ENCODE data around the gene RSBN1L. TPM values are rescaled to one million over a fixed set of nuclear protein-coding genes. Genes with fewer than 3 reads are reported as not detected.

Gene RSBN1L
- total RNA-seq, 1 donor from 2014 or later: 27.0 TPM

DNA sequence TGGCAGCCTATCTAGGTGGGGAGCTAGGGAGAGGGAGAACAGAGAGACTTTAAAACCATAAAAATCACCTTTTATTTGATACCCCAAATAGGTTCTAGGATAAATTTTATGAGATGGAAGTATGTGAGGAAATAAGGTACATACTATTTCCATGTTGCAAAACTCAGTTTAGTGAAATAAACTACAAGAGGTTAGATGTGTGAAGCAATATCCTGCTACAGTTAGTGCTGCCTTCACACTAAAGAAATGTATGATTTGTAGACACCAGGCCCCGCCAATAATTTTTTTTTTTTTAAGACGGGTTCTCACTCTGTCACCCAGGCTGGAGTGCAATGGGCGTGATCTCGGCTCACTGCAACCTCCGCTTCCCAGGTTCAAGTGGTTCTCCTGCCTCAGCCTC is 34.4 kb upstream of the RSBN1L start:
- no peak for TF ChIP-seq CTCF (IDR thresholded peaks at IDR 0.05; ENCODE audit: partially characterized antibody, unreplicated experiment)
- Mint-ChIP-seq H3K36me3 (ENCODE audit: unreplicated experiment) (no peaks in the 10 kb centered on the region), H3K4me3 (ENCODE audit: unreplicated experiment) (no peak overlapping the region), H3K27ac (ENCODE audit: unreplicated experiment) (no peak overlapping the region), H3K9me3 (ENCODE audit: unreplicated experiment) (no peaks in the 10 kb centered on the region), H3K27me3 (ENCODE audit: unreplicated experiment) (no peaks in the 10 kb centered on the region), H3K4me1 (ENCODE audit: low read depth, unreplicated experiment) (peaks cover 4% of the 10 kb centered on the region)
- no peak for DNase-seq

GRCh38 chr7:77662869-77663268 is 33.4 kb upstream of the RSBN1L start:
- H3K9me3 Mint-ChIP-seq (ENCODE audit: unreplicated experiment): no peaks in the 10 kb centered on the region
- H3K36me3 Mint-ChIP-seq (ENCODE audit: unreplicated experiment): no peaks in the 10 kb centered on the region
- H3K27ac Mint-ChIP-seq (ENCODE audit: unreplicated experiment): no peak overlapping the region
- H3K4me1 Mint-ChIP-seq (ENCODE audit: low read depth, unreplicated experiment): peaks cover 11% of the 10 kb centered on the region
- no peak for DNase-seq
- H3K27me3 Mint-ChIP-seq (ENCODE audit: unreplicated experiment): peaks cover 1% of the 10 kb centered on the region
- H3K4me3 Mint-ChIP-seq (ENCODE audit: unreplicated experiment): peak overlapping the region; percentile 52
- no peak for TF ChIP-seq CTCF (IDR thresholded peaks at IDR 0.05; ENCODE audit: partially characterized antibody, unreplicated experiment)

GRCh38 chr7:77664715-77665114 is 31.5 kb upstream of the RSBN1L start:
- H3K27me3 Mint-ChIP-seq (ENCODE audit: unreplicated experiment): peaks cover 3% of the 10 kb centered on the region

DNA sequence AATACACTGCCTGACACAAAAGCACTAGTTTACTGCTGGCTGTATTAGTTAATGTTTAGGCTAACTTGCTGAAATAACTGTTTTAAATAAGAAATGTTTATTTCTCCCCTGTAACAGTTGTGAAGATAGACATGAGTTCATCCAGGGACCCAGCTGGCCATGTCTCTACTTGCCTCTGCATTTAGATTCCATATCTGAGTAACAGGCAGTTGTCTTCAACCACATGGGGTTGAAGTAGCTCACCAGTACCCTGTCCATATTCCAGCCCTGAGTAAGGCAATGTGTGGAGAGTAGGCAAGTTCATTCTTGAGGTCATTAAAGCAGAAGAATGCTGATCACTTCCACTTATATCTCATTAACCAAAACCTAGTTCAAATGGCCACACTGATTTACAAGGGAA is 31.1 kb upstream of the RSBN1L start:
- peaks cover 3% of the 10 kb centered on the region for H3K27me3 Mint-ChIP-seq (ENCODE audit: unreplicated experiment)
- no peak overlapping the region for H3K27ac Mint-ChIP-seq (ENCODE audit: unreplicated experiment)
- TF ChIP-seq CTCF (IDR thresholded peaks at IDR 0.05; ENCODE audit: partially characterized antibody, unreplicated experiment): no peak
- H3K4me1 Mint-ChIP-seq (ENCODE audit: low read depth, unreplicated experiment): peaks cover 15% of the 10 kb centered on the region
- H3K9me3 Mint-ChIP-seq (ENCODE audit: unreplicated experiment): no peaks in the 10 kb centered on the region
- no peak for DNase-seq
- H3K36me3 Mint-ChIP-seq (ENCODE audit: unreplicated experiment): no peaks in the 10 kb centered on the region
- no peak overlapping the region for H3K4me3 Mint-ChIP-seq (ENCODE audit: unreplicated experiment)

More at GRCh38 chr7:77664715-77665114, 31.5 kb upstream of the RSBN1L start:
- Mint-ChIP-seq H3K27ac (ENCODE audit: unreplicated experiment) (no peak overlapping the region), H3K4me1 (ENCODE audit: low read depth, unreplicated experiment) (peaks cover 15% of the 10 kb centered on the region), H3K9me3 (ENCODE audit: unreplicated experiment) (no peaks in the 10 kb centered on the region), H3K36me3 (ENCODE audit: unreplicated experiment) (no peaks in the 10 kb centered on the region), H3K4me3 (ENCODE audit: unreplicated experiment) (no peak overlapping the region)
- no peak for TF ChIP-seq CTCF (IDR thresholded peaks at IDR 0.05; ENCODE audit: partially characterized antibody, unreplicated experiment)
- no peak for DNase-seq

- Mint-ChIP-seq H3K4me1 (ENCODE audit: low read depth, unreplicated experiment) (peaks cover 15% of the 10 kb centered on the region), H3K9me3 (ENCODE audit: unreplicated experiment) (no peaks in the 10 kb centered on the region), H3K36me3 (ENCODE audit: unreplicated experiment) (no peaks in the 10 kb centered on the region), H3K4me3 (ENCODE audit: unreplicated experiment) (no peak overlapping the region), H3K27ac (ENCODE audit: unreplicated experiment) (peak overlapping the region; percentile 16), H3K27me3 (ENCODE audit: unreplicated experiment) (peaks cover 3% of the 10 kb centered on the region)
- DNase-seq: no peak
- TF ChIP-seq CTCF (IDR thresholded peaks at IDR 0.05; ENCODE audit: partially characterized antibody, unreplicated experiment): no peak
These were observed 28.7 kb upstream of the RSBN1L start for GRCh38 chr7:77667459-77668086.
